Fibroblast of villous mesenchyme (primary cell): ENCODE results near the gene IQCE. TPM values are rescaled to one million over a fixed set of nuclear protein-coding genes. Genes with fewer than 3 reads are reported as not detected.
A peak's percentile ranks its signal among the peaks of the same experiment; 100 is the strongest.

Source experiments
- DNase-seq: peaks from one replicate; pipeline ENCODE4 v3.0.0-alpha.2; 2010; ENCODE audit warnings: low read depth
- H3K4me3 ChIP-seq: 2 replicates; pipeline ENCODE4 v1.5.1; 2011; ENCODE audit warnings: low read depth, mild to moderate bottlenecking, low read length
- total RNA-seq: library from RNA; depleted of rRNA; stranded (reverse); fragments of >200 nt; gene quantifications from 2 replicates; pipeline ENCODE4 v1.2.3, GENCODE V29; 2012
- TF ChIP-seq, protein P1 (sequence below): IDR thresholded peaks from 2 replicates; pipeline ENCODE4 v1.5.1; 2012; ENCODE audit warnings: low read depth, mild to moderate bottlenecking, low read length; ENCODE audit not compliant: insufficient read depth

Gene IQCE
- total RNA-seq, 1 donor: 13.4 TPM

DNA sequence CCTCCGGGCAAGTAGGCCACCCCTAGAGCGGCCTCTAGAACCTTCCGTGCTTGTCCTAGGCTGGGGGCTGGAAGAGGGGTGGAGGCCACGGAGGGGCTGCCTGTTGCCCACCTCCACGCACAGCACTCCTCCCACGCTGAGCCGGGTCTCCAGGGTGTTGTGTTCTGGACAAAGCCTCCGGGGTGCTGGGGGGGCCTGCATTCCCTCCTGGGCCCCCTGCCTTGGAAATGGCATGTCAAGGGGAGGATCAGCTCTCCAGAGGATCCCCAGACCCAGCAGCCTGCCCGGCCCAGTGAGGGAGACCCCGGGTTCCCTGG is 64.9 kb downstream of the IQCE start:
- no peak overlapping the region for H3K4me3 ChIP-seq
- TF ChIP-seq, protein P1, sequence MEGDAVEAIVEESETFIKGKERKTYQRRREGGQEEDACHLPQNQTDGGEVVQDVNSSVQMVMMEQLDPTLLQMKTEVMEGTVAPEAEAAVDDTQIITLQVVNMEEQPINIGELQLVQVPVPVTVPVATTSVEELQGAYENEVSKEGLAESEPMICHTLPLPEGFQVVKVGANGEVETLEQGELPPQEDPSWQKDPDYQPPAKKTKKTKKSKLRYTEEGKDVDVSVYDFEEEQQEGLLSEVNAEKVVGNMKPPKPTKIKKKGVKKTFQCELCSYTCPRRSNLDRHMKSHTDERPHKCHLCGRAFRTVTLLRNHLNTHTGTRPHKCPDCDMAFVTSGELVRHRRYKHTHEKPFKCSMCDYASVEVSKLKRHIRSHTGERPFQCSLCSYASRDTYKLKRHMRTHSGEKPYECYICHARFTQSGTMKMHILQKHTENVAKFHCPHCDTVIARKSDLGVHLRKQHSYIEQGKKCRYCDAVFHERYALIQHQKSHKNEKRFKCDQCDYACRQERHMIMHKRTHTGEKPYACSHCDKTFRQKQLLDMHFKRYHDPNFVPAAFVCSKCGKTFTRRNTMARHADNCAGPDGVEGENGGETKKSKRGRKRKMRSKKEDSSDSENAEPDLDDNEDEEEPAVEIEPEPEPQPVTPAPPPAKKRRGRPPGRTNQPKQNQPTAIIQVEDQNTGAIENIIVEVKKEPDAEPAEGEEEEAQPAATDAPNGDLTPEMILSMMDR: no peak
- no peak for DNase-seq

DNA sequence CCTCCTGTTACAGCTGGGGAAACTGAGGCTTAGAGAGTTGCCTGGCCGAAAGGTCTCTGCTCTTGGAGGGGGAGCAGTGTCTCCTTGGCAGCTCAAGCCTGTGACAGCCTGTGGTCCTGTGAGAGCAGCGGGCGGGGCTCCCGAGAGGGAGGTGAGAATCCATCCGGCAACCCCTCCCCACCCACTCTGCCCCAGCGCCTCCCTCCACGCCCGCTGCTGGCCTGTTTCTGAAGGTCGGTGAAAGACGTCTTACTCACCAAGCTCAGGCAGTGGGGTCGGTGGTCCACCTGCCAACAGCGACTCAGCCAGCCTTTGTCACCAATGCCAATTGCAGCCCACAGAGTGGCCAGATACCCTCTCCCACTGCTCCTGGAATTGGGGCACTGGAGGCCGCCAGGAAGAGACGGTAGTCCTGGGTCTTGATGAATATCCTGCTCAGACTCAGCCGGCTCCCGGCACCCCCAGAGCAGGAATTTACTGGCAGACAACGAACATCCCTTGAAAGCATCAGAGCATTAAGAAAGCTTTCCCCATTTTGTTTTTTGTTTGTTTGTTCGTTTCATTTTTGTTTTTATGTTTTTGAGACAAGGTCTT is 65.6 kb downstream of the IQCE start:
- TF ChIP-seq, protein P1: no peak

DNA sequence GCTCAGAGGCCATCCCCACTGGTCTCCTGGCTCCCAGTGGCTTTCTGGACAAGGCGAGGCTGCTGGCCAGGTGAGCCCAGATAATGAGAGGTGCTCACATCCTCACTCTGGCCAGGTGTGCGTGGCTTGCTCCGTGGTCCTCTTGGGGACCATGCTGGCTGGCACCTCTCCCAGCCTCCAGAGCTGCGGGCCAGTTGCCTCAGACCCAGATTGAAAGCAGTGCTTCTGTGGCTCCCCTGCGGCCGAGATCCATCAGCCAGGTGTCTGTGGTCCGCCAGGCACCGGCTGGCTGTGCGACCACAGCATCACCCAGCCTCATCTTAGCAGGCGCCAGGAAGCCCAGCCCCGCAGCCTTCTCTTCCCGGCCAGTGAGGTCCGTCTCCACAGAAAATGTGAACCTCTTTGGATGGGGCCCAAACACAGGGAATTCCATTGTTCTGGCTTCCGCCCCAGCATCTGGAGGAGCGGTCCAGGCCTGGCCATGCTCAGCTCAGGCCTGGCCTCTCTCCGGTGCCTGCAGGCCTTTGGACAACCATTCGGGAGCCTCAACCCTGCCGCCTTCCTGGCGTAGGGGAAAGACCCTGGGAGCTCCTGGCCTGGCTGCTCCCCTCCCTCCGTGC is 67.8 kb downstream of the IQCE start:
- TF ChIP-seq, protein P1: no peak
- peak; percentile 47 for DNase-seq
- H3K4me3 ChIP-seq: no peak overlapping the region

More for the DNA sequence above, 65.6 kb downstream of the IQCE start:
- no peak for DNase-seq
- no peak overlapping the region for H3K4me3 ChIP-seq

DNA sequence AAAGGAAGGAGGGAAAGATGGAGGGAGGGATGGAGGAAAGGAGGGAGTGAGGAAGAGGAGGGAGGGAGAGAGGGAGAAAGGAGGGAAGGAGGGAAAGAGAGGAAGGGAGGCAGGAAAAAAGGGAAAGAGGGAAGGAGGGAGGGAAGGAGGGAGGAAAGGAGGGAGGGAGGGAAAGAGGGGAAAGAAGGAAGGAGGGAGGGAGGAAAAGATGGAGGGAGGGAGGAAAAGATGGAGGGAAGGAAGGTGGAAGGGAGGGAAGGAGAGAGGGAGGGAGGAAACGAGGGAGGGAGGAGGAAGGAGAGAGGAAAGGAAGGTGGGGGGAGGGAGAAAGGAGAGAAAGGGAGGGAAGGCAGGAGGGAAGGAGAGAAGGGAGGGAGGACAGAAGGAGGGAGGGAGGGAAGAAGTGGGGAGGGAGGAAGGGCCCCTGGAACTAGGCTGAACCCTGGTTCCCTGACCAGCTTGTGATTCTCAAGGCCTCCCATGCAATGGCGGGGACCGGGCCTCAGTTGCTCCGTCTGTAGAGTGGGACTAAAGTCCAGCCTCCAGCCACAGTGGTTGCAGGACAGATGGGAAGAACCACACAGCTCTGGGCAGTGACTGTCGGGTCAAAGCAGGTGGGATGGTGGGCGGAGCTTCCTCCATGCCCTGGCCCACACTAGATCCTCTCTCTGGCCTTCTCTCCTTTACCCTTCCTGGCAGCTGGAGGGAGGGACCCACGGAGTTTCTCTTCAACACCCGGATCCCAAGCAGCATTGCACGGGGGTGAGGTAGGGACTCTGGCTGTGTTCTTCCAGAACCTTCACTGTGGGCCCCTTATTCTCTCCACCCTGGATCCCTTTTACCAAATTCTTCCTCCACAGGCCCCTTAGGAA is 68.7 kb downstream of the IQCE start:
- TF ChIP-seq, protein P1: no peak
- no peak overlapping the region for H3K4me3 ChIP-seq
- DNase-seq: no peak

DNA sequence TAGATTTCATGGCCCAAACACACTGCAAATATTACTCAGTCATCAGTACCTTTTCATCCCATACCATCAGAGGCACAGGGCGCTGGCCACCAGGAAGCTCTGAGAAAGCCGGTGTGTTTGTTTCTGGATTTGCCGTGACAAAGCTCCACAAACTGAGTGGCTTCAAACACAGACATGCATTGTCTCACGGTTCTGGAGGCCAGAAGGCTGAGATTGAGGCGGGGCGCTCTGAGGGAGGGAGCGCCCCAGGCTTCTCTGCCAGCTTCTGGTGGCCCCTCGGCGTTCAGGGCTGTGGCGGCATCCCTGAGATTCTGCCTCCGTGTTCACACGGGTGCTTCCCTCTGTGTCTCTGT is 69.3 kb downstream of the IQCE start:
- H3K4me3 ChIP-seq: no peak overlapping the region
- TF ChIP-seq, protein P1: no peak
- no peak for DNase-seq

DNA sequence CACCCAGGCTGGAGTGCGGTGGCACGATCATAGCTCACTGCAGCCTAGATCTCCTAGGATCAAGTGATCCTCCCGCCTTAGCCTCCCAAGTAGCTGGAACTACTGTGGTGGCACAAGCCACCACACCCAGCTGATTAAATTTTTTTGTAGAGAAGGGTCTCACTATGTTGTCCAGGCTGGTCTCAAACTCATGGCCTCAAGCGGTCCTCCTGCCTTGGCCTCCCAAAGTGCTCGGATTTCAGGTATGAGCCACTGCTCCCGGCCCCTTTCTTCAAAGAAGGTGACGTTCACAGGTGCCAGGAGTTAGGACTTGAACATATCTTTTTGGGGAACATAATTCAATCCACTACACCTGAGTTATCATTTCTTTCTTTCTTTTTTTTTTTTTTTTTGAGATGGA is 70.1 kb downstream of the IQCE start:
- no peak overlapping the region for H3K4me3 ChIP-seq
- no peak for DNase-seq
- TF ChIP-seq, protein P1: no peak
